GM19397 (cell line): ENCODE results near the gene LTB4R2.
"Not testable (repeated sequence)": the region's sequence is repeated elsewhere in the genome, so short reads cannot be mapped to it uniquely, and the experiment has no call there.

Source experiments
- ATAC-seq: cut with Tn5 transposase; IDR thresholded peaks from one replicate; pipeline ENCODE4 v1.9.1; 2021; ENCODE audit warnings: mild to moderate bottlenecking, moderate library complexity; ENCODE audit not compliant: unreplicated experiment

Gene LTB4R2

GRCh38 chr14:24337144-24337823 lies 27.3 kb downstream of the LTB4R2 start:
- no peak for ATAC-seq

DNA sequence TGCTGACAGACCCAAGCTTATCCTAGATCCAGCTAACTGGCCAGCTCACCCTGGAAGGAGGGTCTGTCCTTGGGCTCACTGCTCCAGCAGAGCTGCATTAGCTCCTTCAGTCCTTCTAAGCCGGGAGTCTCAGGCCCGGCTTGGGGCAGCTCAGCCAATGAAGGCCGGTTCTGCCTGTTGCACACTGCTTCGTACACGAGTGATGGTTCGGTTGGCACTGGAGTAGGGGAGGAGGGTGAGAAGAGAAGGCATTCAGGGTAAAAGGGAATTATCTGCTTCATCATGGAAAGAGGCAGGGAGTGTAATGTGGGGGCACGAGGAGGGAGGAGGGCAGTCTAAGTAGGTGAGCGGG lies 27.9 kb downstream of the LTB4R2 start:
- no peak for ATAC-seq

DNA sequence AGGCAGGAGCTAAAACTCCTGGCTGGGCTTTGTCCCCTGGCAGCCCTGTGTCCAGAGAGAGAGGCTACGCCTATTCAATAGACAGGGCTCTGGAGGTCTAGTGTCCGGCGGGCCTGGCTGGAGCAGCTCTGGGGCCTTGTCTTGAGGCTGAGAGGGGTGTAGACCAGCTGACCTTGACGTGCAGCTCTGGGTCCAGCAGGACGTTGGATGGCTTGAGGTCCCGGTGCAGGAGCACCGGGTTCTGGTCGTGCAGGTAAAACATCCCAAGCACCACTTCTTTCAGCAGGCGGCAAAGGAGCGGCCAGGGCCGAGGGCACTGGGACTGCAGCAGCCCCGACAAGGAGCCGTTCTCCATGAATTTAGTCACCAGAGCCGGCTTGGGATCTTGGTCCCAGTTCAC lies 28.9 kb downstream of the LTB4R2 start:
- ATAC-seq: no peak

DNA sequence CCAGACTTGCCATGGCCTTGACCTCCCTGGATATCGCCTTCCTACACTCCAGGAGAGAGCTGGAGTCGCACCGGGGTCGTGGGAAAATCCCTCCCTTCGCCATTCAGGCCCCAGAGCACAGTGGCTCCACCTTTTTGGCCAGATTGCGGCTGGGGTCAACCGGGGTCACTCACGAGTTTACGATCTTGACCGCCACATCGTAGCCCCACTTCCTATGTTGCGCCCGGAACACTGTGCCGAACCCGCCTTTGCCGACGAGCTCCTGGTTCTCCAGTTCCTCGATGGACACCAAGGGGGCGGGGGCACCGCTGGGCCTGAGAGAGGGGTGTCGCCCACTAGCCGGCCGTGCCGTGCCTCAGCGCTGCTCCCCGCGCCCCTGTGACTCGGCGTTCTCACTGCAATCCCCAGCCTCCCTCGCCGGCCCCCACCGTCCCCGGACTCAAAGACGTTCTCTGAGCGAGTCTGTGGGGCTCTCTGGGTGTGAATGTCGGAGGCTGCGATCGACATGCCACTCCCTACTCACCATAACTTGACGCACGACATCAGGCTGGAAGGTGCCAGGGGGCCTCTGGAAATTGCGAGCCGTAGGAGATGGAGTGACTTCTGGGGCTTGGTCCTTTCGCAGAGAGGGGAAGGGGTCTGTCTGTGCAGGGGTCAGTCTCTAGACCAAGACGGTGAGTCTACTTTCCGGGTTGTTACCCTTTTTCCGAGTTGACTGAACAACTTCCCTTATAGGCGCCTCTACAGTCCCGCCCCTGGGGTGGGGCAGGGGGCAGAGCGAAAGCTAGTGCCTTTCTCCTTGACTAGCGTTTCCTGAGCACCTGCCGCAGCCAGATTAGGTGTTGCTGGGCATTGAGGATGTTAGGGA lies 29.6 kb downstream of the LTB4R2 start, which contains the start of gene RIPK3:
RIPK3 (minus strand) TSS at position 708 of the 868 bp plus-strand sequence; CDS start at position 543, 165 bp downstream.
- ATAC-seq: peak; percentile 84

- no peak for ATAC-seq
Observed at GRCh38 chr14:24340606-24341005, 30.7 kb downstream of the LTB4R2 start.

GRCh38 chr14:24342889-24343288 lies 32.9 kb downstream of the LTB4R2 start:
- ATAC-seq: no peak

- ATAC-seq: no peak
Observed at GRCh38 chr14:24343795-24344660, 34.1 kb downstream of the LTB4R2 start.

- ATAC-seq: no peak
Observed at GRCh38 chr14:24347134-24347533, 37.2 kb downstream of the LTB4R2 start.

GRCh38 chr14:24348186-24348585 lies 38.2 kb downstream of the LTB4R2 start:
- ATAC-seq: no peak

- ATAC-seq: no peak
Observed at GRCh38 chr14:24349742-24350141, 39.8 kb downstream of the LTB4R2 start.

- no peak for ATAC-seq
Observed at GRCh38 chr14:24351517-24351916, 41.6 kb downstream of the LTB4R2 start.

DNA sequence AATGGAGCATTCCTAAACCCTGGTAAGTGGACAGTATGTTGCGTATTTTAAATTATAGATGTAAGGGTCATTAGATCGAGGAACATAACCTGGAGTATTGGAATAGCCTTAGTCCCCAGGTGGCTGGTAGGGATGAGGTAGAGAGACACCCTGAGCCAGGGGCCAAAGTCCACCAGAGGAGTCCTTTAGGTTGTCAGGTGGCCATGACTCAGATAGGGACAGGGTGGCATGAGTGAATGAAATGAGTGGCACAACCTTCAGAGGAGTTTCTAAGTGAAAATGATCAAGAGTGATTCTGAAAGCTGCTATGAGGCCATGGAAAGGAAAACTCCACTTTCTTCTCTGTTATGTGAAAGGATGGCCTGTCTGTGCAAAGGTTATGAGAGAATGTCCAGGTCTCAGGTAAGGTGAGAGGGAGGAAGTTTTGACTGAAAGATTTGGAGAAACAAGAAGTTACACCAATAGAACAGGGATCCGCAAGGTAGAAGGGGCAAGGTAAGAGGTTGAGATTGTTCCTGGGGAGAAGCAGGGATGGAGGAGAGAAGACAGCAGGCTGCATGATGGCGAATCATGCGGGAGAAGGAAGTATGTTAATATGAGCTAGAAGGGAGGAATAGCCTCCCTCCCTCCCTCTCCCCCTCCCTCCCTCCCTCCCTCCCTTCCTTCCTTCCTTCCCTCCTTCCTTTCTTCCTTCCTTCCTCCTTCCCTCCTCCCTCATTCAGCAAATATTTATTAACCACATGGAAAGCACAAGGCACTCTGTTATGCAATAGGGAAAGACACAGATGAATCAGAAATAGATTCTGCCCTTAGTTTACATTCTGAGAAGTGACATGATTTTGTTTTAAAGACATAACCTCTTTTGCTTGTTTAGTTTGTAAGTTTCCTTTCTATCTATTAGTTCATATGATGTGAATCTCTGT lies 43.9 kb downstream of the LTB4R2 start:
- no peak for ATAC-seq

GRCh38 chr14:24354482-24354825 lies 44.5 kb downstream of the LTB4R2 start:
- not testable (repeated sequence) for ATAC-seq

DNA sequence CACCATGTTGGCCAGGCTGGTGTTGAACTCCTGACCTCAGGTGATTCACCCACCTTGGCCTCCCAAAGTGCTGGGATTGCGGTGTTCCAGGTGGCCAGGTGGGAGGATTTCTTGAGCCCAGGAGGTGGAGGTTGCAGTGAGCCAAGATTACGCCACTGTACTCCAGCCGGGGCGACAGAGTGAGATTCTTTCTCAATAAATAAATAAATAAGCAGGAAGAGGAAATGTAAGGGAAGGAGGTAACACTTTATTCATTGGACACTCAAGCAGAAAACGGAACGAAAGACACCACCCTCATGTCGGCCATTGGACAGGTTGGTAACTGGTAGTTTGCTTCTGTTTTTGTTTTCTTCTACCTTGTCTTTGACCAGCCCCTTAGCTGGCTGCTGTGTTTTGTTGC lies 45.1 kb downstream of the LTB4R2 start:
- no peak for ATAC-seq

- no peak for ATAC-seq
Observed at GRCh38 chr14:24356208-24356607, 46.3 kb downstream of the LTB4R2 start.

- ATAC-seq: no peak
Observed at GRCh38 chr14:24360281-24360680, 50.3 kb downstream of the LTB4R2 start.

GRCh38 chr14:24361326-24361725 lies 51.4 kb downstream of the LTB4R2 start:
- ATAC-seq: no peak
